HG03039 (cell line): ENCODE measurements around the gene SLC7A5.
"Not testable (repeated sequence)": the region's sequence is repeated elsewhere in the genome, so short reads cannot be mapped to it uniquely, and the experiment has no call there.

Source experiments
- ATAC-seq: cut with Tn5 transposase; IDR thresholded peaks from one replicate; pipeline ENCODE4 v1.9.1; 2021; ENCODE audit warnings: mild to moderate bottlenecking, moderate library complexity; ENCODE audit not compliant: unreplicated experiment

The SLC7A5 gene

DNA sequence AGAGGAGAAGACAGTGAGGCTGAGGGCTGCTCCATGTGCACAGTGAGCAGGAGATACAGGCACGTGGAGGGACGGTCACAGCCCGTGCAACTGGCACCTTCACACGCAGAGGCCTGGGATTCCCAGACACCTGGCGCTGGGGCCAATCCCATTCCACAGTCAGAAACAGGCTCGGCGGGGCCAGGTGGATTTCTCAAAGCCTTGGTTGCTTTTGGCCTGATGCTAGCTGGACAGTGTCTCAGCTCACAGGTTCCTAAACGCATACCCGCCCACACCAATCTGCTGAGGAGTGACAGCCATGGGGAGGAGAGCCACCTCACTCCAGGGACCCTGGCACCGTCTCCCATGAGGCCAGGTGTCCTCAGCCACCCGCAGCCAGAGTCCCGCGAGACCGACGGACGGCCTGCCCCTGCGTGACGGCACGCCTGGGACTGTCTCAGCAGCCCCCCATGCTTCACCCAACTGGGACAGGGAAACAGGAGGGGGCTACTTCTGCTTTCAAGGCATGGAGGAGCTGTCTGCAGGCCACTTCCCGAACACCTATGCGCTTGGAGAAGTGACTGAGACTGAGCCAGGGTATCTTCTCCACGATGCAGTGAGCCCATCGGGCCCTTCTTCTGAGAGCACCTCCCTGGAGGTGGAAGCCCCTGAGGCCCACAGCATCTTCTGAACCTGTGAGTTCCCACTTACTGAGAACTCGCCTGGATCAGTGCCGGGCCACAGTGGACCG, 6.5 kb downstream of the SLC7A5 start:
- not testable (repeated sequence) for ATAC-seq

DNA sequence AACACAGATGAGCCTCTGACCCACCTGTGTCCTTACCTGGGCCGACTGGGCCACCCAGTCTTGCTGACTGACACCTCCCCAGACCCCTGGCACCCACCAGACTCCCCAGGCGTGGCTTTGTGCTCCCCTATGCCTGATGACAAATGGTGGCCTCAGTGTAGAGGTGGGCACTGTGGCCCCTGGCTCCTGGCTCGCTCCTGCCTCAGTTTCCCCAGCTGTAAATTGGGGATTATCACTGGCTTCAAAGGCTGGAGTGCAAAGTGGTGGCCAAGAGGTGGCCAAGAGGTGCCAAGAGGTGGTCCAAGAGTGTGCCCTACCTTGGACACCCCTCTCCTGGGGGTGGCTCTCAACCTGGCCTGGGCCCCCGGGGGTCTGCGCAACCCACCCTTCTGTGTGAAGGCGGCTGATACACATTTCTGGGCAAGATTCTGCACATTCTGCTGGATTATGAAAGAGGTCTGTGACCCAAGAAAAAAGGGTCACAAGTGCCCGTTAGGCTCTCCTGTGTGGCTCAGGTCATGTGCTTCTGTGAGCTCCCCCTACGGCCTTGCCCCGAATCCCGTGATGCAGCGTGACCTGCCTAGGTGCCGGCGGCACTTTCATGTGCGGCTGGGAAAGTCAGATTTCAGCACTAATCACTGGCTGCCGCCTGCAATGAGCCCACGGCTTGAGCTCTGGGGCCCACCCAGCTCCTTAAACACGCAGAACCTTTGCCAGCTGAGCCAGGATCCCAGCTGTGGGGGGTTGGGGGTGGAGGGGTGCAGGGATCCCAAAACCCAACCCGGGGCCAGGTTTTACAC, 7.8 kb downstream of the SLC7A5 start:
- ATAC-seq: not testable (repeated sequence)

DNA sequence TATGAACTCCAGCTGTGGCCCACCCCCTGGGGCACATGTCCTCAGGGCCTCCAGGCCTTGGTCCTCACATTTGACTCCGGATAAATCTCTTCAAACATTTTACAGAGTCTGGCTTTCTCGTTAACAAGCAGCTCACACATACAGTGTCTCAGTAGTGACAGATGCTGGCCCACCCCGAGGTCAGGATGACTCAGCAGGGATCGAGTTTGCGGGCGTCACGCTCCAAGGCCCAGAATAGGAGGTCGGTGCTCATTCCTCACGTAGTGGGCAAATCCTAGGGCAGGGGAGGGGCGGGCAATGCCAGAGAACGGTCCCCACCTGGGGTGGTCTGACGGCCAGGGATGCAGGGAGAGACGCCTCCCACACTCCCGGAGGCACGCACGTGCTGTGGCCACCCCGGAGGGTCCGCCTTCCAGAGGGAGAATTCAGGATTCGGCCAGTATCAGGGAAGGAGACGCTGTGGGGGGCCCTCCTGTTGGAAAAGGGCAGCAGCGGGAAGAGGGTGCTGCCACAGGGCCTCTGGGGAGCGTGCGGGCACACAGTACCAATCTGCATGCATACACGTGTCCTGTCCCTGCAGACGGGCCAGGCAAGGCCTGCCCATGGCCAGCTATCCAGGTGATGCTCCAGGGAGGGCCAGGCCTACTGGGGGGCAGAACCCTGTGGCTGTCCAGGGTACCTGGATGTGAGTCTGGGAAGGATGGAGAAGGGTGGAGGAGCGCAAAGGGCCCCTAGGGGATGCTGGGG, 8.6 kb downstream of the SLC7A5 start:
- ATAC-seq: no peak

DNA sequence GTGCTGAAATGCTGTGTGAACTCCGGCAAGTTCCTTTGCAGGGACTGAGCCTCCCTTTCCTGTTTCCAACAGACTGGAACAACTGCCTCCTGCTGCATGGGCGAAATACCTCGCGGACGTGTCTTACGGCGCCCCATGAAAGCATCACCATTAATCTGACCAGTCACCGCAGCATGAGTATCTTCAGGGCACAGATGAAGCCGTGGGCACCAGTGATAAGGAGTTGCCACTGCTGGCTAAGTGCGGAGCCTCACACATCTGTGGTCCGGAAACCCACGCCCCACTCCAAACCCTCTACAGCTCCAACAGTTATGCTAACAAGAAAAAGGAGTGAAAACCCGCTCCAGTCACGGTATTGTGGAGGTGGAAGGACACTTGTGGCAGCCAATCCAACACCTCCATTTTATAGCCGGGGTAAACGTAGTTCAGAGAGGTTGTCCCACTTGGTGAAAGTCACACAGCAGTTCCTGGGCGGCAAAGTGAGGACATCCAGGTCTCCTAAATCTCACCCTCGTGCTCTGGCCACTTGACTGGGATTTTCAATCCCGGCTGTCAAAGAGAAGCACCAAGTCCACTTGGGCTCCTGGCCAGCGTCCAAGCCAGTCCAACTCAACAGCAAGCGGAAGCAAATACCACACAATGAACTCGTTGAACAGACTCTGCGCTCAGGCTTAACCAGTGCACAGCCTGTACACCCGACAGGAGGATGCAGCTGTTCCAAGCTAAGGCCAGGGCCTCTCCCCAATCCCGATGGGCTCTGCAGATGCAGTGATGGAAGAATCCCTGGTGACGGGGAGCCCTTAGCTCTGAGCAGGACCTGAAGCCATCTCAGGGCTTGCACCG, 10.9 kb downstream of the SLC7A5 start:
- ATAC-seq: not testable (repeated sequence)

DNA sequence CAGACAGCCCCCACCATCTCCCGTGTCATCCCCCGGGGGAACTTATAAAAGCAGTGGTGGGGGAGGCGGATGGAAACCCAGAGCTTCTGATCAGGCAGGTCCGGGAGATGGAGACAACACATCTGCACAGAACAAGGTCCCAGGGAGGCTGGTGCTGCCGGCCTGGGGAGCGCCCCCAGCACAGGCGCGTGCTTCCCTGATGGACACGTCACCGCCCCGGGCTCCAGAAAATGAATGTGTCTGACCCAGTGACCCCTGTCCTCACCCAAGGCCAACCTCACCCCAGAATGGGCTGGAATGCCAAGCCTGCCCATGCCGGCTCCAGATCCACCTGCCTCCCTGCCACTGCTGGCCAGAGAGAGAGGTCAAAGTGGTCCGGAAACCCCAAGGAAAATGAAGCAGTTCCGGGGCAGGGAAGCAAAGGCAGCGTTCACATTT, 12.5 kb downstream of the SLC7A5 start:
- no peak for ATAC-seq

DNA sequence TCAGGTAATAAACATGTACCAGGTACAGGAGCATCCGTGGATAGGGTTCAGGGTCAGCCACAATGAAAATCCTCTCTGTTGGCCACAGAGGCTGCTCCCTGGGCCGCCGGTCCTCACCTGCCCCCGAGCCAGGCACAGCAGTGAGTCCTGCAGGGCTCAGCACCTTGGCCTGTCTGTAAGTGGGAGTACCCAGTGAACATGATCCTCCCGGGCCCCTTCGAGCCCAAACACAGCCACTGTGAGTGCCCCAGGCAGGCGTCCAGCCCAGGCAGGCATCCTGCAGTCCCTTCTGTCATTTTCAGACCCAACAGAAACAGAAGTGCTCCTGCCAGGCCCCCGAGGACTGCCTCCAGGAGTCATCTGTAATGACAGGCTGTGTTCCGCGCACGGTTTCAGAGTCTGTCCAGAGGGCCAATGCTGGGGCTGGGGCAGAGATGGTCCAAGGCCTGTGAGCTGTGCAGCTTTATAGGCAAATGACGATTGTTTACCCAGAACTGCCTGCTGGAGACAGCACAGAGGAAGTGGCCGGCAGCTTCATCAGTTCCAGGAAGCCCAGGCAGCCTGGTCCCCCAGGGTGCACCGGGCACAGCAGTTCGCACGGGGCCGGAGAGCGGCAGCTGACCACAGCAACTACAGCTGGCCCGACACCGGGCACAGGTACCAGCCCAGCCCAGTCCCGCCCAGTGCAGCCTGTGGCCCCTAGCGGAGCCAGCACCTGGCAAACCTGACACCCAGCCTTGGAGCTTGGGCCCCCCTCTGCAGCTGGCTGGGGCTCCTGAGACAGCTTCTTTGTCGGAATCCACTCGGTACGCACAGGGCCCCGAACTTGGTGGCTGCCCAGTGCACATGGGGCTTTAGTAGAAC, 13.2 kb downstream of the SLC7A5 start:
- ATAC-seq: no peak

DNA sequence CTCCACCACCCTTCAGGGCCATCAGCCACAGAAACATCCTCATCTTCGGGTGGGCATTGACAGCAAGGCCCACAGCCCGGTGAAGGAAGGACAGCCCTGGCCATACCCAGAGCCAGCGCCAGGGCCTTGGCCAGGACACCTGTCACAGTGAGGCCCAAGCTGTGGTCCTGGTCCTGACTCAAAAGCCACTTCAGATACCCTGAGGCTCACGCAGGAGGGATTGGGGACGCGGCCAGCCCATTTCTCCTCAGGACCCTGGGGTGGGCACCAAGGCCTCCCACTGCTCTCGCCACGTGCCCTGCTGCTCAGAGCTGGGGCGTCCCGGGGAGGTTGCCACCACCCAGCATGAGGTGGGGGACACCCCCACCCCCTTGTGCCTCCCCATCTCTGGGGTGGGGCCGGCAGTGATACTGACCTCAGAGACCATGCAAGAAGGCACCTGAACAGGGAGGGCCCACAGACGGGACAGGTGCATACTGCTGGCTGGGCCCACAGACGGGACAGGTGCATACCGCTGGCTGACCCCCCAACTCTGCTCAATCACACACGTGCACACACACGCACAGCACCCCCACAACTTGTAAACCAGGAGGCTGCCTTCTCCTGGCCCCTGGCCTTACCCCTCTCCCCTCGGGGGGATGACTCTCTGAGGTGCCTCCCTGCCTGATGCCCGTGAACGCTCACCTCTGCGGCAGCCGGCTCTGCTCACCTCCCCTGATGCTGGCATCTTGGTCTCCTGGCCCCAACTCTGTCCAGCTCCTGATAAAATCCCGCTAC, 14.2 kb downstream of the SLC7A5 start:
- ATAC-seq: no peak

DNA sequence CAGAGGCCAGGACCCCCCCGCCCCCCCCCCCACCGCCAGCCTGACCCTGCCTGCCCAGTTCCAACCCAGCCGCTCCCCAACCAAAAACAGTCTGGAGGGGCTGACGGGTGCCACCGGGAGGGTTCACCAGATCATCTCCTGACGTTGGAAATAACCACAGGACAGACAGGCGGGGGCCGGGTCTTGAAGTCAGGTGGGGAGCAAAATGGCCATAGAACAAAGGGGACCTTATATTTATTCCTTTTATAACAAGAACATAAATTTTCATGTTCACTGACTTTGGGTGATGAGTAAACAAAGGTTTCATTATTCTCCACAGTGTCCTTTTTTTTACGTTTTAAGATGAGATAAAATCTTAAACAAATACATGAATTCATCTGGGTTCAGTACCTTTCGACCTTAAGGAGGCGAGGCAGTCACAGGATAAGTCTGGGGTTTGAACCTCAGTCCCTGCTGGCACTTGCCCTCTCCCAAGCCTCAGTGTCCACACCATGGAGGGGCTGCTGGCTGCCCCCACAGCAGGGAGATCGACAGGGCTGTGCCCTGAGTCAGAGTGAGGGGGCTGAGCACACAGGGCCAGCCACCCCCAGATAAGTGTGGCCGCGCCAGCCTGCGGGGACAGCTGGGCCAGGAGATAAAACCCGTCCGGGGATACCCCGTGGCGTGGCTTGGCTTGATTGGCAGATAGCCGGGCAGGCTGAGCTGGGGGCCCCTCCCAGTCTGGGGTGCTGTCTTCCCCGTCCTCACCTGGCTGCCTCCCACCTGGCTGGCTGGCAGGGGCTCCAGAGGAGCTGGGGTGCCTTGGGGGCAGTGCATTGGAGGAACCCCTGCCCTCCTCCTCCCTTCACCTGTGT, 15.0 kb downstream of the SLC7A5 start:
- no peak for ATAC-seq

DNA sequence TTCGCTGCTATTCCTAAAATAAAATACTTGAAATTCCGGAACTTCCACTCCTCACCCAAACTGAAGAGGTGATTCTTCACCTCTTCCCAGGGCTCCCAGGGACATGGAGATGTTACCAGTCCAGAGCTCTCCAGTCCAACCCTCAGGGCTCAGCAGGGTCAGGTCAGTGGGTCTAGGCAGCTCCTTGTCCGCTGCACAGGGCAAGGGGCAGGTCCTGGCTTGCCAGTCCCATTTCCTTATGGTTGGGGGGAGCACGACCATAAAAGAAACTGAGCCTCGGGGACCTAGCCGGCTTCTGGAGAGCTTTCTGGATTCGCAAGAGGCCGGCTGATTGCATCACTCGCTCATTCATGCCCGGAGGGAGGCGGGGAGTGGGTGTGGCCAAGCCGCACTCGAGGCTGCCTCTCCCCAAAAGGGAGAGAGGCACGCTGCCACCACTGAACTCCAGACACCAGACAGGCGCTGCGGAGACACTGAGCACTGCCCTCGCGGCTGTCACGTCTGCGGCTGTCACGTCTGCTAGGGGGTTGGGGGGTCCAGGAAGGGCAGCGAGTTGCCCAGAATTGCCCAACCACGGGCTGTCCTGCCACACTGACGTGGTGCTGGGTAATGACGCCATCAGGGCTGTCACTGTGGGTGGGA, 15.8 kb downstream of the SLC7A5 start:
- peak; percentile 38 for ATAC-seq

DNA sequence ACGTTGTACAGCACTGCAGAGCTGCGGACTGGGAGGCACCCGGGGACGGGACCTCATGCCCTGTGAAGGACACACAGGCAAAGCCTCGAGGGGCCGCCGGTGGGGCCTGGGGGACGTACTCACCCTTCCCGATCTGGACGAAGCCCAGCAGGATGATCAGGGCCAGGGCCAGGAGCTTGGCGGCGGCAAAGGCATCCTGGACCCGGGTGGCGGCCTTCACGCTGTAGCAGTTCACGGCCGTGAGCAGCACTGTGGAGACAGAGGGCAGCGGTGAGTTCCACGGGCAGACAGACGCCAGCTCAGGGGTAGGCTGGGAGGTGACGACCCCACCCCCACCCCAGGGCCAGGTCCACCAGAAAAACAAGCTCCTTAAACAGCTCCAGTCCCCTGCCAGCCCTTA, 17.7 kb downstream of the SLC7A5 start:
- ATAC-seq: no peak

DNA sequence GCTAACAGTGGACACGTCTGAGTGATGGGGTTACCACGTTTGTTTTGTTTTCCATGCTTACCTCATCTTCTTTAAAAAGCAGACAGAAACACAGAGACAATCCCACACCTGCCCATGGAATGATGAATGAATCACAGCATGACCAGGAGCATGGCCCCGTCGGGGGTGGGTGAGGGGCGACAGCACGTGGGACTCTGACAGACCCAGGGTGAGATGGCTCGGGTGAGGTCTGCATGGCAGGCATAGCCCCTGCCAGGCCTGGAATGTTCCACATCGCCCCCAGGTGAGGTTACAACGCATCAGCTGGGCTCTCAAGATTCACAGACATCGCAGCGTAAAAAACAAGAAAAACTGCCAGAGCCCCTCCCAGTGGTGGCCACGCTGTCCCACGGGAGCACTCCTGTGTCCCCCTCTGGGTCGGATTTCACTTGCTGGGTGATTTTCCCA, 18.1 kb downstream of the SLC7A5 start:
- no peak for ATAC-seq

DNA sequence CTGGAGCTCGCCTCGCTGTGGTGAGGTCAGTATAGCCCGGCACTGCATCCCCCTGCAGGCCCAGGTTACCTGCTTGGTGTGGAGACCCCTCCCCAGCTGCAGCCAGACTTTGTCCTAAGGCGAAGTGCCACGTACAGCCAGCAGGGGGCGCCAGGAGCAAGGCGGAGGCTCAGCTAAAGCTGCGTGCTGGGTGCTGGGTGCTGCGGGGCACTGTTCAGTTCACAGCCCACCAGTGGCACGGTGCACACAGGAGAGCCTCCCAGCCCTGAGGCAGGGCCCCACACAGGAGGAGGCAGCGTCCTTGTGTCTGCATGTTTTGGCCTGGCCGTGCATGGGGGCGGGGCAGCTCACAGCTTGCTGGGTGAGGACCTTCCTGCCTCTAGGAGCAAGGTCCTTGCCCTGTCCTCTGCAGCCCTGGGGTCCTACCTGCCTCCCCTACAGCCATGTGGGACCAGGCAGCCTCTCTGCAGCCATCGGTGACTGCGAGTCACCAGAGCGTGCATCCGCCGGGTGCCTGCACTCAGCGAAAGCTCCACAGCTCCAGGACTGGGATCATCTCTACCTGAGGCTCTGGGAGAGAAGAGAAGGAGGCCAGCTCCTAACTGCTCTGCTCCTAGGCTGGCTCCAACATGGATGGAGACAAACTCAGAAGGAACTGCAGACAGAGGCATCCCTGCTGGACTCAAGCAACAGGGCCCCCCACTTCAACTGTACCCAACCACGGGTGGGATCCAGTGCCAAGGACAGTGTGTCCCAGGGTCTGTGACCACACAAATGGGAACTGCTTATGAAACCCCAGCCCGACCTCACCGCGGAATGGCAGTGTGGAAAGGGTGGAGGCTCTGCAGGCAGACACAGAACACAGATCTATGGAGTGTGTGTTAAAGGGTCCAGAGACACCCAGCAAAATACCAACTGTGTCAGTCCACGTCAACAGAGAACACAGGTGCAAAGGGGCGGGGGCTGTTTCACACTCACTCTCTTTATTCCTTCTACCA, 19.0 kb downstream of the SLC7A5 start:
- ATAC-seq: no peak

DNA sequence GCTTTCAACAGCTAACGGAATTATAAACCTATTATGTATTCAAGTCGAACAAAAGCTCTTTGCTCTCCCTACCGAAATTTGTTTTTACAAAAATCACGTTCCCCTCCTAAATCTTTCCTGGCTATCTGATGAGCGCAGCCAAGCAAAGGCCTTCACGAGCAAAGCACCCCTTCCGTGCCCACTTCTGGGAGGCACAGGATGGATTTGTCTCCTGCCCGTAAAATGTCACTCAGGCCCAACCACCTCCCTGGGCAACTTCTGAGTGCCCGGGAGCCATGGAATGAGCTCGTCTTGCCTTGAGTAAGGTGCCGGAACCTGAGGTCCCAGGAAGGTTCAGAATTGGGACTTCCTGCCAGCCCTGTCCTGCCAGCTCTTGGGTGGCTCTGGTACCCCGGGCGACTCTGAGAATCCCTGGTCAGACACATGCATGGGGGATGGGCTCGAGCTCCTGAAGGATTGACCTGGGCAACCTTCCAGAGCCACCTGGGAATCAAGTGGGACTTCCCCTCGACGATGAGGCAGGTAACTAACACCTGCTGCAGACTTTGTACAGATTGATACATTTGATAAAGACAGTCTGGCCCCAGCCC, 19.8 kb downstream of the SLC7A5 start:
- ATAC-seq: no peak

DNA sequence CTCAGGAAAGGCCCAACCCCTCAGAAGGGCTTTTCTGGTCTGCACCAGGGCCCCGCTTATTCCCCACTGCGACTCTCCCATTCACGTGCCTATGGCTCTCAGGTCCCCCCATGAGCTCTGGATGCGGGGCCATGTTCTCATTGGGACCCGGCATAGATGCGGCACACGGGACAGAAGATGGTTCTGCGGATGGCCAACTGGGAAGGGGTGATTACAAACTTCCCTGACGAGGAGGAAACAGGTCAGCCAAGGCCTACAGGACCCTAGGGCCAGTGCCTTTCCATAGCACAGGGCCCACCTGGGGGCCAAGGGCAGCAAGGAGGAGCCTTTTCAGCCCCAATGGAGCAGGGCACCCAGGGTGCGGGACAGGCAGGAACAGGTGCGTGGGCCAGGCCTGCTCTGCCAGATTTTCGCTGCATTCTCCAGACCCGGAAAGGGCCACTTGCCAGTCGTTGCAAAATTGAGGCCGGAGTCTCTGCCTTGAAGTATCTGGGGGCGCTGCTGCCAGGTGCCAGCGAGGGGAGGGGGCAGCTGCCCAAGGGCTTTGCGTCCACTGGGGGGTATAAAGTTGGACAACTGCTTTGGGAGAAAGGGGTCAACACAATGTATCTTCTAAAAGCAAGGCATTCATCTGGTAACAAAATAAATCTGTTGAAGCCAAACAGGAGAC, 20.5 kb downstream of the SLC7A5 start:
- no peak for ATAC-seq
